ENCODE data around the gene TP53I11. TPM values are rescaled to one million over a fixed set of nuclear protein-coding genes. Genes with fewer than 3 reads are reported as not detected.

TP53I11 gene
- total and polyA plus RNA-seq, 2 donors (not counting 3 experiments of a cell fraction or from before 2014, with no cell fraction given), result 31.5 to 79.4 TPM

DNA sequence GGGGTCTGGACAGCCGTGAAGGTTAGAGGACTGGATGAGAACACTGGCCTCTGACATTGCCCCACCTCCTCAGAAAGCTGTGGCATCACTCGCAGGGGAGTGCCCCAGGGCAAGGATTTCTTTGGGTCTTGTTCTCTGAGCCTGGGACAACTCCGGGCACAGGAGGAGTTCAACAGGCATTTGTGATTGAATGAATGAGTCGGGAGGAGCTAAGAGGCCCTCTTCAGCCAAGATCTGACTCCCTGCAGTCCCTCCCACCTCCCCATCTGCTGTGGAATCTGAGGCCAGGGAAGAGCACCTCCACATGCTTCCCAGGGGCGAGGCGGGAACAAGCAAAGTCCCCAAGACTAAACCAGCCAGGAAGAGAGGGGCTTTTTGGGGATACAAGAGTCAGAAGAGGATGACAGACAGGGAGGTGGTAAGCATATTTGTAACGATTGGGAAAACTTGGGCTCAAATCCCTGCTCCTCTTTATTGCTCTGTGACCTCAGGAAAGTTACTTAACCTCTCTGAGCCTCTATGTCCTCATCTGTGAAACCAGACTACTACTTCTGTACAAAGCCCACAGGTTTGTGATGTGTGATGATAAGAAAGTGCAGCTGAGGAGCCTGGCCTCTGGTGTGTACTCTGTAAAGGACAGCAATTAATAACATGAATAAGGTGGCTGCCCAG, 6.4 kb downstream of the TP53I11 start:
- H2AFZ ChIP-seq (ENCODE audit: low read depth, low read length), result no peak overlapping the region
- ChIA-PET CTCF (interaction anchor here (1.6 to 24.5 kb wide), 4 partner anchors 8 to 157 kb away, joined by 3 to 1618 read pairs (median 22); no protein-coding TSS in a partner anchor), POLR2A (no interaction called here)
- H3K4me3 ChIP-seq (replicated peaks in 1 of 3; ENCODE audit: insufficient read depth in 1 of 3, low read depth in 1 of 3, low read length in 3 of 3), result no peak overlapping the region
- dilution Hi-C loops (cut with MboI; ENCODE audit: extremely low pct_ligation_motif_present, low sequenced_read_pairs), result no loop called here
- H3K4me1 ChIP-seq (ENCODE audit: control insufficient read depth, extremely low read depth, insufficient read depth, low read length), result peaks cover 3% of the 10 kb centered on the region
- TF ChIP-seq POLR2A (IDR thresholded peaks at IDR 0.05; ENCODE audit: low read depth, low read length) (no peak), POLR2AphosphoS5 (IDR thresholded peaks at IDR 0.05; ENCODE audit: insufficient read depth, low read depth, low read length) (no peak), JUN (IDR thresholded peaks at IDR 0.05; ENCODE audit: borderline replicate concordance, insufficient read depth, insufficient read length, low read depth) (no peak), EZH2 (IDR thresholded peaks at IDR 0.05; ENCODE audit: borderline replicate concordance, low read depth, low read length, severe bottlenecking) (no peak)
- TF ChIP-seq, protein P1, sequence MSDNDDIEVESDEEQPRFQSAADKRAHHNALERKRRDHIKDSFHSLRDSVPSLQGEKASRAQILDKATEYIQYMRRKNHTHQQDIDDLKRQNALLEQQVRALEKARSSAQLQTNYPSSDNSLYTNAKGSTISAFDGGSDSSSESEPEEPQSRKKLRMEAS (IDR thresholded peaks at IDR 0.05; ENCODE audit: insufficient read depth, insufficient read length), result no peak
- no peaks in the 10 kb centered on the region for H3K9me1 ChIP-seq (replicated peaks; ENCODE audit: control insufficient read depth, extremely low read depth, insufficient read depth, low read length)
- peaks cover 2% of the 10 kb centered on the region for H4K20me1 ChIP-seq (replicated peaks; ENCODE audit: control insufficient read depth, extremely low read depth, insufficient read depth, low read length)
- no peak overlapping the region for H3K9ac ChIP-seq (replicated peaks; ENCODE audit: extremely low read depth, insufficient read depth, low read length)
- no peak overlapping the region for H3K27ac ChIP-seq (ENCODE audit: insufficient read depth, low read depth, low read length)
- no peak overlapping the region for H3K4me2 ChIP-seq (ENCODE audit: insufficient read depth, low read length)
- H3K9me3 ChIP-seq (replicated peaks; ENCODE audit: control insufficient read depth, insufficient read depth, low read length), result no peaks in the 10 kb centered on the region
- intact Hi-C loops (cut with micrococcal nuclease), result no loop called here
- H3K79me2 ChIP-seq (ENCODE audit: control insufficient read depth, insufficient read depth, low read length), result no peaks in the 10 kb centered on the region
- no peaks in the 10 kb centered on the region for H3K27me3 ChIP-seq (ENCODE audit: control insufficient read depth in 2 of 2, insufficient read depth in 2 of 2, low read length in 2 of 2)
- no peaks in the 10 kb centered on the region for H3K36me3 ChIP-seq (ENCODE audit: control insufficient read depth in 2 of 2, extremely low read depth in 1 of 2, insufficient read depth in 2 of 2, low read length in 2 of 2)
- DNase-seq (ENCODE audit: low read depth, low spot score) (no peak), FAIRE-seq (no peak)
- no TSS peak for BruUV-seq (replicated peaks)

- no TSS peak for BruUV-seq (replicated peaks)
- TF ChIP-seq, protein P1 (IDR thresholded peaks at IDR 0.05; ENCODE audit: insufficient read depth, insufficient read length), result no peak
- no peak for TF ChIP-seq POLR2AphosphoS5 (IDR thresholded peaks at IDR 0.05; ENCODE audit: insufficient read depth, low read depth, low read length)
Measured at GRCh38 chr11:44943696-44944095, 7.0 kb downstream of the TP53I11 start.

More at GRCh38 chr11:44943696-44944095, 7.0 kb downstream of the TP53I11 start:
- peaks cover 3% of the 10 kb centered on the region for H3K4me1 ChIP-seq (ENCODE audit: control insufficient read depth, extremely low read depth, insufficient read depth, low read length)
- H3K4me3 ChIP-seq (replicated peaks in 1 of 3; ENCODE audit: insufficient read depth in 1 of 3, low read depth in 1 of 3, low read length in 3 of 3), result no peak overlapping the region
- no peaks in the 10 kb centered on the region for H3K9me3 ChIP-seq (replicated peaks; ENCODE audit: control insufficient read depth, insufficient read depth, low read length)
- H3K27me3 ChIP-seq (ENCODE audit: control insufficient read depth in 2 of 2, insufficient read depth in 2 of 2, low read length in 2 of 2), result no peaks in the 10 kb centered on the region
- FAIRE-seq (no peak), DNase-seq (ENCODE audit: low read depth, low spot score) (no peak)
- H3K79me2 ChIP-seq (ENCODE audit: control insufficient read depth, insufficient read depth, low read length), result no peaks in the 10 kb centered on the region
- H3K4me2 ChIP-seq (ENCODE audit: insufficient read depth, low read length), result no peak overlapping the region
- no peaks in the 10 kb centered on the region for H3K36me3 ChIP-seq (ENCODE audit: control insufficient read depth in 2 of 2, extremely low read depth in 1 of 2, insufficient read depth in 2 of 2, low read length in 2 of 2)
- intact Hi-C loops (cut with micrococcal nuclease), result no loop called here
- H3K9me1 ChIP-seq (replicated peaks; ENCODE audit: control insufficient read depth, extremely low read depth, insufficient read depth, low read length), result no peaks in the 10 kb centered on the region
- dilution Hi-C loops (cut with MboI; ENCODE audit: extremely low pct_ligation_motif_present, low sequenced_read_pairs), result no loop called here
- H2AFZ ChIP-seq (ENCODE audit: low read depth, low read length), result no peak overlapping the region
- POLR2A ChIA-PET, result no interaction called here
- peaks cover 2% of the 10 kb centered on the region for H4K20me1 ChIP-seq (replicated peaks; ENCODE audit: control insufficient read depth, extremely low read depth, insufficient read depth, low read length)
- H3K27ac ChIP-seq (ENCODE audit: insufficient read depth, low read depth, low read length), result no peak overlapping the region
- no peak overlapping the region for H3K9ac ChIP-seq (replicated peaks; ENCODE audit: extremely low read depth, insufficient read depth, low read length)
- CTCF ChIA-PET, result interaction anchor here (3.9 to 24.5 kb wide), 2 partner anchors 17 to 158 kb away, joined by 19 to 1618 read pairs; no protein-coding TSS in a partner anchor

Data from endothelial cell of umbilical vein (primary cell).